Ishikawa (cell line): ENCODE data around the gene ACBD6.

Source experiments
- CEBPB ChIP-seq: IDR thresholded peaks from 2 replicates; pipeline ENCODE4 v1.6.1; 2012
- CREB1 ChIP-seq: IDR thresholded peaks from 2 replicates; pipeline ENCODE4 v1.6.1; 2012; ENCODE audit warnings: low read depth
- EGR1 ChIP-seq: IDR thresholded peaks from 2 replicates; pipeline ENCODE4 v1.6.1; 2012
- EP300 ChIP-seq: IDR thresholded peaks from 2 replicates; pipeline ENCODE4 v1.6.1; 2012; ENCODE audit warnings: borderline replicate concordance
- FOXM1 ChIP-seq: IDR thresholded peaks from 2 replicates; pipeline ENCODE4 v1.6.1; 2012; ENCODE audit warnings: low read depth, borderline replicate concordance
- MAX ChIP-seq: IDR thresholded peaks from 2 replicates; pipeline ENCODE4 v1.6.1; 2012
- NFIC ChIP-seq: IDR thresholded peaks from 2 replicates; pipeline ENCODE4 v1.6.1; 2012
- RAD21 ChIP-seq: IDR thresholded peaks from 2 replicates; pipeline ENCODE4 v1.6.1; 2012; ENCODE audit warnings: low read depth
- REST ChIP-seq: IDR thresholded peaks from 2 replicates; pipeline ENCODE4 v1.6.1; 2012; ENCODE audit warnings: low read depth, mild to moderate bottlenecking
- TAF1 ChIP-seq: IDR thresholded peaks from 2 replicates; pipeline ENCODE4 v1.6.1; 2012; ENCODE audit warnings: low read depth, mild to moderate bottlenecking
- TCF12 ChIP-seq: IDR thresholded peaks from 2 replicates; pipeline ENCODE4 v1.6.1; 2012; ENCODE audit warnings: low read depth
- TEAD4 ChIP-seq: IDR thresholded peaks from 2 replicates; pipeline ENCODE4 v1.6.1; 2012
- USF1 ChIP-seq: IDR thresholded peaks from 2 replicates; pipeline ENCODE4 v1.6.1; 2012
- YY1 ChIP-seq: IDR thresholded peaks from 2 replicates; pipeline ENCODE4 v1.6.1; 2012; ENCODE audit warnings: low read depth
- ZBTB7A ChIP-seq: IDR thresholded peaks from 2 replicates; pipeline ENCODE4 v1.6.1; 2012; ENCODE audit warnings: low read depth

ACBD6 gene

GRCh38 chr1:180291004-180291403 lies 211.4 kb downstream of the ACBD6 start:
- TF ChIP-seq EGR1 (no peak), TAF1 (no peak), FOXM1 (no peak), YY1 (no peak), REST (no peak), CREB1 (no peak), TCF12 (no peak), MAX (no peak), CEBPB (no peak), ZBTB7A (no peak), EP300 (no peak)

GRCh38 chr1:180290265-180291001 lies 211.9 kb downstream of the ACBD6 start:
- TF ChIP-seq MAX (no peak), EGR1 (no peak), EP300 (no peak), RAD21 (no peak), YY1 (no peak), REST (no peak)

- TF ChIP-seq REST (no peak), TEAD4 (no peak), FOXM1 (no peak), RAD21 (no peak), EGR1 (no peak), TCF12 (no peak), CREB1 (no peak), NFIC (no peak), USF1 (no peak), ZBTB7A (no peak), EP300 (no peak), TAF1 (no peak), CEBPB (no peak), YY1 (no peak)
Measured at GRCh38 chr1:180288940-180289339, 213.4 kb downstream of the ACBD6 start.

- no peak for TF ChIP-seq MAX
- no peak for TF ChIP-seq EP300
- TF ChIP-seq YY1, result no peak
- TF ChIP-seq TEAD4, result no peak
- TF ChIP-seq CEBPB, result no peak
- TF ChIP-seq USF1, result no peak
- no peak for TF ChIP-seq RAD21
- TF ChIP-seq REST, result no peak
- no peak for TF ChIP-seq CREB1
- TF ChIP-seq TAF1, result no peak
- no peak for TF ChIP-seq NFIC
- TF ChIP-seq ZBTB7A, result no peak
Measured at GRCh38 chr1:180287988-180288705, 214.2 kb downstream of the ACBD6 start.
